Mammary epithelial cell (primary cell): ENCODE data around the gene PNMA1.

ENCODE experiments used
- CTCF ChIP-seq, 2 donors: IDR thresholded peaks in 1 of 2; conservative IDR thresholded peaks in 1 of 2; 2 replicates each; pipeline ENCODE4 v1.5.1; 2011 to 2012; ENCODE audit warnings: inconsistent platforms in 2 of 2, low read length in 2 of 2, mild to moderate bottlenecking in 2 of 2, control low read depth in 1 of 2, low read depth in 1 of 2; ENCODE audit not compliant: insufficient read depth in 1 of 2; ENCODE audit errors: extremely low read depth in 1 of 2
- EZH2 ChIP-seq: IDR thresholded peaks from 2 replicates; pipeline ENCODE4 v1.6.1; 2012; ENCODE audit warnings: low read length, inconsistent platforms, borderline replicate concordance

- no peak for TF ChIP-seq CTCF (conservative IDR thresholded peaks at IDR 0.05 in 1 of 2, IDR thresholded peaks at IDR 0.05 in 1 of 2; ENCODE audit: extremely low read depth in 1 of 2, insufficient read depth in 1 of 2, low read depth in 1 of 2, low read length in 2 of 2)
- no peak for TF ChIP-seq EZH2
These were observed 27.3 kb downstream of the PNMA1 start for GRCh38 chr14:73686901-73687300.
